Uterus (tissue), 2 donors: Measurements from ENCODE around the gene ACKR4.

Experiments
- CTCF ChIP-seq, 4 experiments: fragments of 200-600 bp in 2 of 4; fragments of 450-650 bp in 2 of 4; sonication (generic) in 2 of 4; IDR thresholded peaks; one replicate each; pipeline ENCODE4 v1.5.1; 2016 to 2019; ENCODE audit warnings: antibody characterized with exemption in 4 of 4, mild to moderate bottlenecking in 2 of 4, moderate library complexity in 1 of 4
- POLR2A ChIP-seq, 2 donors: fragments of 450-650 bp; IDR thresholded peaks; one replicate each; pipeline ENCODE4 v1.6.1; 2016; ENCODE audit warnings: antibody characterized with exemption in 2 of 2, mild to moderate bottlenecking in 1 of 2, moderate library complexity in 1 of 2

- no peak for TF ChIP-seq CTCF (IDR thresholded peaks at IDR 0.05)
- TF ChIP-seq POLR2A (IDR thresholded peaks at IDR 0.05): no peak
Observed at GRCh38 chr3:132624790-132625189, 27.7 kb downstream of the ACKR4 start.
